ENCODE results near the gene SYCP2L.
"Not testable (repeated sequence)": the region's sequence is repeated elsewhere in the genome, so short reads cannot be mapped to it uniquely, and the experiment has no call there.

SYCP2L gene

GRCh38 chr6:10862361-10862760 lies 24.5 kb upstream of the SYCP2L start:
- DNase-seq, result no peak
- TF ChIP-seq POLR2A (IDR thresholded peaks at IDR 0.05; ENCODE audit: low read length) (no peak), GATA1 (IDR thresholded peaks at IDR 0.05; ENCODE audit: low read depth, low read length) (no peak)

GRCh38 chr6:10863031-10863430 lies 23.8 kb upstream of the SYCP2L start:
- DNase-seq, result not testable (repeated sequence)

GRCh38 chr6:10866709-10867108 lies 20.1 kb upstream of the SYCP2L start:
- DNase-seq, result not testable (repeated sequence)

- DNase-seq, result no peak
- TF ChIP-seq POLR2A (IDR thresholded peaks at IDR 0.05; ENCODE audit: low read length), result no peak
- no peak for TF ChIP-seq GATA1 (IDR thresholded peaks at IDR 0.05; ENCODE audit: low read depth, low read length)
These were observed 18.9 kb upstream of the SYCP2L start for GRCh38 chr6:10867952-10868351.

GRCh38 chr6:10873374-10873773 lies 13.5 kb upstream of the SYCP2L start:
- TF ChIP-seq GATA1 (IDR thresholded peaks at IDR 0.05; ENCODE audit: low read depth, low read length) (no peak), POLR2A (IDR thresholded peaks at IDR 0.05; ENCODE audit: low read length) (no peak)
- DNase-seq, result no peak

- TF ChIP-seq GATA1 (IDR thresholded peaks at IDR 0.05; ENCODE audit: low read depth, low read length), result no peak
- no peak for TF ChIP-seq POLR2A (IDR thresholded peaks at IDR 0.05; ENCODE audit: low read length)
- DNase-seq, result no peak
These were observed 12.6 kb upstream of the SYCP2L start for GRCh38 chr6:10874207-10874606.

GRCh38 chr6:10875026-10875425 lies 11.8 kb upstream of the SYCP2L start:
- TF ChIP-seq GATA1 (IDR thresholded peaks at IDR 0.05; ENCODE audit: low read depth, low read length) (no peak), POLR2A (IDR thresholded peaks at IDR 0.05; ENCODE audit: low read length) (no peak)
- no peak for DNase-seq

GRCh38 chr6:10877012-10877411 lies 9.8 kb upstream of the SYCP2L start:
- TF ChIP-seq GATA1 (IDR thresholded peaks at IDR 0.05; ENCODE audit: low read depth, low read length) (no peak), POLR2A (IDR thresholded peaks at IDR 0.05; ENCODE audit: low read length) (no peak)
- no peak for DNase-seq

- no peak for DNase-seq
These were observed 9.0 kb upstream of the SYCP2L start for GRCh38 chr6:10877871-10878270.

GRCh38 chr6:10880366-10880765 lies 6.5 kb upstream of the SYCP2L start:
- TF ChIP-seq POLR2A (IDR thresholded peaks at IDR 0.05; ENCODE audit: low read length) (no peak), GATA1 (IDR thresholded peaks at IDR 0.05; ENCODE audit: low read depth, low read length) (no peak)
- DNase-seq, result no peak

More at GRCh38 chr6:10877871-10878270, 9.0 kb upstream of the SYCP2L start:
- TF ChIP-seq GATA1 (IDR thresholded peaks at IDR 0.05; ENCODE audit: low read depth, low read length) (no peak), POLR2A (IDR thresholded peaks at IDR 0.05; ENCODE audit: low read length) (no peak)

GRCh38 chr6:10882253-10882630 lies 4.6 kb upstream of the SYCP2L start:
- not testable (repeated sequence) for DNase-seq

- TF ChIP-seq POLR2A (IDR thresholded peaks at IDR 0.05; ENCODE audit: low read length), result no peak
- TF ChIP-seq GATA1 (IDR thresholded peaks at IDR 0.05; ENCODE audit: low read depth, low read length), result no peak
These were observed 4.1 kb upstream of the SYCP2L start for GRCh38 chr6:10882657-10883171.

GRCh38 chr6:10883312-10884244 lies 3.3 kb upstream of the SYCP2L start:
- DNase-seq, result no peak
- no peak for TF ChIP-seq GATA1 (IDR thresholded peaks at IDR 0.05; ENCODE audit: low read depth, low read length)
- no peak for TF ChIP-seq POLR2A (IDR thresholded peaks at IDR 0.05; ENCODE audit: low read length)

More at GRCh38 chr6:10882657-10883171, 4.1 kb upstream of the SYCP2L start:
- DNase-seq, result no peak

- no peak for DNase-seq
- TF ChIP-seq GATA1 (IDR thresholded peaks at IDR 0.05; ENCODE audit: low read depth, low read length), result no peak
- TF ChIP-seq POLR2A (IDR thresholded peaks at IDR 0.05; ENCODE audit: low read length), result no peak
These were observed 2.4 kb upstream of the SYCP2L start for GRCh38 chr6:10884245-10884972.

- DNase-seq, result not testable (repeated sequence)
These were observed 524 bp upstream of the SYCP2L start for GRCh38 chr6:10886365-10886690.

All from erythroblast (primary cell).